K562 (cell line): Measurements from ENCODE around the gene PLA2G4D. TPM values are rescaled to one million over a fixed set of nuclear protein-coding genes. Genes with fewer than 3 reads are reported as not detected.

Experiments used
- ATAC-seq: fragments of 200-7000 bp; cut with Tn5 transposase; 3 replicates; pipeline ENCODE4 v1.9.1; 2020; ENCODE audit warnings: moderate library complexity
- BruUV-seq: library from RNA; stranded (reverse); fragments of 400-500 nt; replicated peaks from 2 replicates; lab custom pipeline; 2021; lab: Mats Ljungman, UMichigan
- CTCF ChIA-PET: fragments of 300-600 bp; formaldehyde crosslinking; extraction: SDS; loops from one replicate; lab custom pipeline; 2021; ENCODE audit warnings: low intra/inter-chr PET ratio; lab: Yijun Ruan, JAX
- POLR2A ChIA-PET: fragments of 300-600, 350-650 bp; sonication (Branson Sonifier 250); formaldehyde crosslinking; extraction: SDS; loops from one replicate; lab custom pipeline; 2021; ENCODE audit warnings: antibody characterized with exemption, inconsistent platforms; lab: Yijun Ruan, JAX
- DNase-seq, 4 experiments: peaks; one replicate each; pipeline versions ENCODE4 v3.0.0 to v3.0.0-alpha.2; 2011 to 2018; ENCODE audit warnings: low spot score in 3 of 4, mixed read lengths in 3 of 4; ENCODE audit errors: extremely low read depth in 1 of 4
- FAIRE-seq: peaks from 2 replicates; lab custom pipeline; 2011; peaks lifted over from hg19 to GRCh38; lab: Jason Lieb, UNC
- H2AFZ ChIP-seq: 2 replicates; pipeline ENCODE4 v1.6.0; 2011; ENCODE audit warnings: low read depth, low read length, control low read depth, inconsistent platforms
- H3K27ac ChIP-seq: fragments of 200-600 bp; 3 replicates; pipeline ENCODE4 v1.8.0; 2011; ENCODE audit warnings: low read depth, mild to moderate bottlenecking, control low read depth, inconsistent platforms, low read length, moderate library complexity, mixed read lengths; ENCODE audit errors: extremely low read depth
- H3K27me3 ChIP-seq, 2 experiments: fragments of 300-600 bp in 1 of 2; 2 replicates in 1 of 2; 3 replicates in 1 of 2; pipeline versions ENCODE4 v1.6.0 to v1.8.0; 2011; ENCODE audit warnings: inconsistent platforms in 2 of 2, low read length in 2 of 2, mild to moderate bottlenecking in 1 of 2, mixed read lengths in 1 of 2, moderate library complexity in 1 of 2; ENCODE audit not compliant: control insufficient read depth in 2 of 2, insufficient read depth in 2 of 2
- H3K36me3 ChIP-seq: fragments of 300-600 bp; 3 replicates; pipeline ENCODE4 v1.8.0; 2011; ENCODE audit warnings: mild to moderate bottlenecking, low read length, inconsistent platforms; ENCODE audit not compliant: control insufficient read depth, insufficient read depth
- H3K4me1 ChIP-seq, 2 experiments: fragments of 200-600 bp in 1 of 2; replicated peaks in 1 of 2; 2 replicates in 1 of 2; 3 replicates in 1 of 2; pipeline versions ENCODE4 v1.5.1 to v1.8.0; 2011; ENCODE audit warnings: inconsistent platforms in 2 of 2, low read length in 2 of 2, mild to moderate bottlenecking in 1 of 2, mixed read lengths in 1 of 2, moderate library complexity in 1 of 2; ENCODE audit not compliant: control insufficient read depth in 2 of 2, insufficient read depth in 2 of 2
- H3K4me2 ChIP-seq: 2 replicates; pipeline ENCODE4 v1.6.1; 2011; ENCODE audit warnings: low read length, control low read depth, inconsistent platforms, mixed read lengths; ENCODE audit not compliant: insufficient read depth
- H3K4me3 ChIP-seq: fragments of 200-600 bp; sonication (generic), shearing (Covaris generic); 2 replicates; pipeline ENCODE4 v1.5.1; 2016; ENCODE audit warnings: control low read depth, inconsistent platforms
- H3K79me2 ChIP-seq: fragments of 200-600 bp; 3 replicates; pipeline ENCODE4 v1.8.0; 2011; ENCODE audit warnings: low read length, inconsistent platforms; ENCODE audit not compliant: control insufficient read depth, insufficient read depth
- H3K9ac ChIP-seq, 2 experiments: 2 replicates each; pipeline versions ENCODE4 v1.6.0 to v1.6.1; 2011; ENCODE audit warnings: low read depth in 2 of 2, low read length in 2 of 2, control low read depth in 1 of 2, inconsistent platforms in 1 of 2, mild to moderate bottlenecking in 1 of 2, mixed read lengths in 1 of 2; ENCODE audit not compliant: insufficient read depth in 1 of 2
- H3K9me1 ChIP-seq: one replicate; pipeline ENCODE4 v1.6.0; 2011; ENCODE audit warnings: inconsistent platforms, mild to moderate bottlenecking, low read length, moderate library complexity; ENCODE audit not compliant: control insufficient read depth, insufficient read depth
- H3K9me3 ChIP-seq: replicated peaks from 2 replicates; pipeline ENCODE4 v1.5.1; 2011; ENCODE audit warnings: low read depth, low read length, inconsistent platforms; ENCODE audit not compliant: control insufficient read depth, insufficient read depth
- H4K20me1 ChIP-seq: replicated peaks from 2 replicates; pipeline ENCODE4 v1.6.1; 2011; ENCODE audit warnings: low read length, inconsistent platforms, mixed read lengths; ENCODE audit not compliant: control insufficient read depth, insufficient read depth
- FOXO4 ChIP-seq: fragments of 450-650 bp; formaldehyde crosslinking; IDR thresholded peaks from 2 replicates; pipeline ENCODE4 v1.4.0; 2020; ENCODE audit warnings: mild to moderate bottlenecking, moderate library complexity
- HNRNPLL ChIP-seq: fragments of 200-400 bp; formaldehyde crosslinking; IDR thresholded peaks from 2 replicates; pipeline ENCODE4 v1.6.1; 2017; ENCODE audit warnings: low read length, low read depth, mild to moderate bottlenecking; ENCODE audit not compliant: poor library complexity, severe bottlenecking
- IFI16 ChIP-seq: fragments of 250-450 bp; sonication (Bioruptor Pico); IDR thresholded peaks from 2 replicates; pipeline ENCODE4 v2.1.2; 2022; ENCODE audit warnings: mild to moderate bottlenecking, inconsistent platforms
- PATZ1 ChIP-seq: fragments of 250-450 bp; sonication (Bioruptor Pico); IDR thresholded peaks from 2 replicates; pipeline ENCODE4 v1.5.0; 2020; ENCODE audit warnings: mild to moderate bottlenecking, borderline replicate concordance
- SAFB ChIP-seq: fragments of 200-400 bp; formaldehyde crosslinking; IDR thresholded peaks from 2 replicates; pipeline ENCODE4 v1.6.1; 2017; ENCODE audit warnings: low read depth, low read length, borderline replicate concordance
- SFPQ ChIP-seq: fragments of 200-400 bp; formaldehyde crosslinking; IDR thresholded peaks from 2 replicates; pipeline ENCODE4 v1.6.1; 2017; ENCODE audit warnings: mild to moderate bottlenecking, low read depth, low read length, moderate library complexity
- ZNF146 ChIP-seq: IDR thresholded peaks from one replicate; pipeline ENCODE4 v1.6.1; 2018; ENCODE audit warnings: missing compliant biosample characterization; ENCODE audit not compliant: unreplicated experiment
- WGBS: fragments of 100-300 bp; shearing (Covaris generic); methylation state at CpG from one replicate; pipeline ENCODE4 v1.1.6; 2016; ENCODE audit warnings: low coverage, mixed read lengths; ENCODE audit not compliant: insufficient coverage; ENCODE audit errors: missing lambda C conversion rate; 5-methylcytosine and 5-hydroxymethylcytosine counted together
- in situ Hi-C: fragments of 300-500 bp; cut with MboI; formaldehyde crosslinking; loops from 4 replicates; pipeline ENCODE4 v1.15.0; 2018; ENCODE audit warnings: inconsistent platforms, mixed read lengths
- intact Hi-C: fragments of 100-400 bp; cut with micrococcal nuclease; formaldehyde crosslinking; loops from 2 replicates; pipeline ENCODE4 v1.14.2; 2022
- polyA plus RNA-seq, 8 experiments: library from polyadenylated mRNA; depleted of rRNA in 4 of 8; stranded (reverse) in 5 of 8; unstranded in 3 of 8; fragments of >200 nt; fragmentation: Nextera tagmentation in 2 of 8; fragmentation: Illumina TruSeq in 1 of 8; extraction: Ambion mirVana in 2 of 8; extraction: Trizol in 1 of 8; gene quantifications; 2 replicates each; pipeline versions ENCODE4 v1.2.1 to v1.2.3, GENCODE V29; 2011 to 2014; ENCODE audit warnings: inconsistent platforms in 1 of 8, missing spikeins in 1 of 8
- total RNA-seq, 7 experiments: library from RNA; depleted of rRNA in 6 of 7; stranded (reverse); fragments of >200 nt in 6 of 7; fragmentation: Illumina TruSeq in 2 of 7; extraction: Trizol in 2 of 7; gene quantifications; 2 replicates each; pipeline versions ENCODE4 v1.2.1 to v1.2.3, GENCODE V29; 2011 to 2021; ENCODE audit warnings: low replicate concordance in 1 of 7
- TF ChIP-seq, protein P1 (sequence below): fragments of 450-650 bp; IDR thresholded peaks from 2 replicates; pipeline ENCODE4 v1.6.1; 2016
- TF ChIP-seq, protein P2 (sequence below): fragments of 250-450 bp; sonication (Bioruptor Pico); IDR thresholded peaks from 2 replicates; pipeline ENCODE4 v1.5.0; 2022; ENCODE audit warnings: mild to moderate bottlenecking

Gene PLA2G4D
- total and polyA plus RNA-seq, 9 of the 15 experiments (the other 6 are each of a cell fraction or from before 2014, with no cell fraction given), result 0.04 TPM; not detected in 8

DNA sequence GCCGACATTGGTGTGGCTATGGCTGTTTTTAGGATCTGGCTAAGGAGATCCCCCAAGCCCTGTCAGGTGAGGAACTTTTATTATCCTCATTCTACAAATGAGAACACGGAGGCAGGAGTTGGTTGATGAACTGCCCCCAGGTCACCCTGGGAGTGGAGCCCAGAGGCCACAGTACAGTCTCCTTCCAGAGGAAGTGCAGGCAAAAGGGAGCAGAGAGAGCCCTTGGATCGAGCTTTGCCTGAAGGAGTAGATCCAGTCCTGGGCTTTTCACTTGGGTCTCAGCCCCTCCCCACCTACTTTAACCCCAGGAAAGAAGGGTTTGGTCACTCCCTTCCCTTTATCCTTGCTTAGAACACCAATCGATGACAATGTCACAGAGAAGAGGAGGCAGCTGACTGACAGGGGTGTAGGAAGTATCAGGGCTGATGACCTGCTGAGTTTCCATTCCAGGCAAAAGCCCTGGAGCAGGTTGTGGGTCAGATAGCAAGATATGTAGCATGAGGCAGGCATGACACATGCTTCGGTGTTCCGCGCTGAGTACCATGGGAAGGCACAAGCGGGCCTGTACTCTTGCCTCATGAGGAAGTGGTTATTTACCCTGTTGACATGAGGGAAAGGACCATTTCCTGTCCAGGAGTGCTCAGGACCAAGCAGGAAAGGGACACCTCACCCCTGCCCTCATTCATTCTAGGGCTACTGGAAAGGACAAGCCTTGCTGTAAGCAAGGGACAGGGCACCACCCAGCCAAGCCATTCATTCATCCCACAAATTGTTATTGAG lies 5.8 kb upstream of the PLA2G4D start (continued):
- TF ChIP-seq, protein P1, sequence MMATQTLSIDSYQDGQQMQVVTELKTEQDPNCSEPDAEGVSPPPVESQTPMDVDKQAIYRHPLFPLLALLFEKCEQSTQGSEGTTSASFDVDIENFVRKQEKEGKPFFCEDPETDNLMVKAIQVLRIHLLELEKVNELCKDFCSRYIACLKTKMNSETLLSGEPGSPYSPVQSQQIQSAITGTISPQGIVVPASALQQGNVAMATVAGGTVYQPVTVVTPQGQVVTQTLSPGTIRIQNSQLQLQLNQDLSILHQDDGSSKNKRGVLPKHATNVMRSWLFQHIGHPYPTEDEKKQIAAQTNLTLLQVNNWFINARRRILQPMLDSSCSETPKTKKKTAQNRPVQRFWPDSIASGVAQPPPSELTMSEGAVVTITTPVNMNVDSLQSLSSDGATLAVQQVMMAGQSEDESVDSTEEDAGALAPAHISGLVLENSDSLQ, result peak; percentile 33; the same call in 1 of the 2 replicates

DNA sequence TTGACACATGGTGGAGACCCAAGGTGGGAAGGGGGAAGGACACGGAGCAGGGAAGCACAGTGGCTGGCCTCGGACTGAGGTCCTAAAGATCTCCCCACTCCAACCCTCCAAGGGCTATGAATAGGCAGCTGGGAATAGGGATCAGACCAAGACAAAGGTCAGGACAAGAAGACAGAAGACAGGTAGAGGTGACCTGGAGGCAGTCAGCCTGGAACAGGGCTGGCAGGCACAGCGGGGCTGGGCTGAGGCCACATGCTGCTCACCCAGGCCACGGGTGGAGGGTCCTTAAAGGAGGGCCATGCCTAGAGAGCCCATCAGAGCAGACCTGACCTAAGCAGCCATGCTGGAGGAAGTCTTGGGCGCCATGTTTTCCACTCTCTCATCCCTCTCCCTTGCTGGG lies 2.7 kb upstream of the PLA2G4D start:
- ChIA-PET POLR2A (no interaction called here), CTCF (no interaction called here)
- BruUV-seq, result no TSS peak
- H3K27ac ChIP-seq, result no peak overlapping the region
- ATAC-seq (no peak), FAIRE-seq (no peak), DNase-seq (no peak)
- H3K36me3 ChIP-seq, result no peaks in the 10 kb centered on the region
- no peak overlapping the region for H3K9ac ChIP-seq
- no peaks in the 10 kb centered on the region for H4K20me1 ChIP-seq
- WGBS, result 0% methylated on average over 5 of the region's 5 CpGs
- peaks cover 10 to 50% of the 10 kb centered on the region in 2 experiments; a peak in 4 of 5 replicates for H3K27me3 ChIP-seq
- no peaks in the 10 kb centered on the region for H3K79me2 ChIP-seq
- in situ Hi-C loops (no loop called here), intact Hi-C loops (loop anchor here (5.0 kb wide), 1 partner anchor 35 kb away; no protein-coding TSS in a partner anchor)
- no peak overlapping the region for H3K4me2 ChIP-seq
- H2AFZ ChIP-seq, result no peak overlapping the region
- H3K9me1 ChIP-seq, result no peaks in the 10 kb centered on the region
- H3K9me3 ChIP-seq, result no peaks in the 10 kb centered on the region
- H3K4me3 ChIP-seq, result no peak overlapping the region
- no peaks in the 10 kb centered on the region; a peak in 1 of 5 replicates for H3K4me1 ChIP-seq
- no peak for TF ChIP-seq HNRNPLL
- TF ChIP-seq SFPQ, result no peak
- TF ChIP-seq, protein P2, sequence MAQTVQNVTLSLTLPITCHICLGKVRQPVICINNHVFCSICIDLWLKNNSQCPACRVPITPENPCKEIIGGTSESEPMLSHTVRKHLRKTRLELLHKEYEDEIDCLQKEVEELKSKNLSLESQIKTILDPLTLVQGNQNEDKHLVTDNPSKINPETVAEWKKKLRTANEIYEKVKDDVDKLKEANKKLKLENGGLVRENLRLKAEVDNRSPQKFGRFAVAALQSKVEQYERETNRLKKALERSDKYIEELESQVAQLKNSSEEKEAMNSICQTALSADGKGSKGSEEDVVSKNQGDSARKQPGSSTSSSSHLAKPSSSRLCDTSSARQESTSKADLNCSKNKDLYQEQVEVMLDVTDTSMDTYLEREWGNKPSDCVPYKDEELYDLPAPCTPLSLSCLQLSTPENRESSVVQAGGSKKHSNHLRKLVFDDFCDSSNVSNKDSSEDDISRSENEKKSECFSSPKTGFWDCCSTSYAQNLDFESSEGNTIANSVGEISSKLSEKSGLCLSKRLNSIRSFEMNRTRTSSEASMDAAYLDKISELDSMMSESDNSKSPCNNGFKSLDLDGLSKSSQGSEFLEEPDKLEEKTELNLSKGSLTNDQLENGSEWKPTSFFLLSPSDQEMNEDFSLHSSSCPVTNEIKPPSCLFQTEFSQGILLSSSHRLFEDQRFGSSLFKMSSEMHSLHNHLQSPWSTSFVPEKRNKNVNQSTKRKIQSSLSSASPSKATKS (CRISPR knock-in tag), result no peak
- TF ChIP-seq PATZ1 (CRISPR knock-in tag), result no peak
- TF ChIP-seq FOXO4 (CRISPR knock-in tag), result no peak
- no peak for TF ChIP-seq IFI16 (CRISPR knock-in tag)
- no peak for TF ChIP-seq SAFB
- no peak for TF ChIP-seq ZNF146 (CRISPR knock-in tag)
